CD4-positive, CD25-positive, alpha-beta regulatory T cell (primary cell): ENCODE results near the gene SRGAP2C. TPM values are rescaled to one million over a fixed set of nuclear protein-coding genes. Genes with fewer than 3 reads are reported as not detected.
"Not testable (repeated sequence)": the region's sequence is repeated elsewhere in the genome, so short reads cannot be mapped to it uniquely, and the experiment has no call there.

Experiments
- ATAC-seq, 2 donors: fragments of 150-1000 bp; cut with Tn5 transposase; one replicate each; pipeline ENCODE4 v1.10.0; 2021; ENCODE audit warnings: low read depth in 2 of 2, moderate number of reproducible peaks in 2 of 2, moderate library complexity in 1 of 2
- DNase-seq, 3 donors: peaks; one replicate each; pipeline versions ENCODE4 v3.0.0 to v3.0.0-alpha.2; 2012 to 2022; ENCODE audit warnings: mixed read lengths in 1 of 3
- H3K27ac ChIP-seq: one replicate; pipeline ENCODE4 v1.7.0; 2013; ENCODE audit warnings: mild to moderate bottlenecking, low read length; ENCODE audit not compliant: insufficient read depth, poor library complexity, severe bottlenecking
- H3K27me3 ChIP-seq: one replicate; pipeline ENCODE4 v1.7.0; 2013; ENCODE audit warnings: low read length; ENCODE audit not compliant: control insufficient read depth, insufficient read depth
- H3K36me3 ChIP-seq: one replicate; pipeline ENCODE4 v1.7.0; 2013; ENCODE audit warnings: mild to moderate bottlenecking, low read length, moderate library complexity; ENCODE audit not compliant: control insufficient read depth, insufficient read depth
- H3K4me1 ChIP-seq: 2 replicates; pipeline ENCODE4 v1.7.0; 2013; ENCODE audit warnings: mild to moderate bottlenecking, low read length; ENCODE audit not compliant: insufficient read depth, control insufficient read depth, poor library complexity, severe bottlenecking
- H3K4me3 ChIP-seq: one replicate; pipeline ENCODE4 v1.7.0; 2013; ENCODE audit warnings: low read depth, mild to moderate bottlenecking, low read length, moderate library complexity
- H3K9me3 ChIP-seq, 2 experiments: 1 replicate in 1 of 2; 2 replicates in 1 of 2; pipeline ENCODE4 v1.7.0; 2013; ENCODE audit warnings: low read length in 2 of 2, mild to moderate bottlenecking in 1 of 2, moderate library complexity in 1 of 2; ENCODE audit not compliant: control insufficient read depth in 2 of 2
- H3K27ac Mint-ChIP-seq, 3 donors: one replicate each; pipeline ENCODE4 v1.8.0; 2020 to 2022; ENCODE audit warnings: mild to moderate bottlenecking in 3 of 3, mixed read lengths in 3 of 3, moderate library complexity in 2 of 3
- H3K27me3 Mint-ChIP-seq: one replicate; pipeline ENCODE4 v1.8.0; 2022; ENCODE audit warnings: mild to moderate bottlenecking, mixed read lengths
- H3K36me3 Mint-ChIP-seq: one replicate; pipeline ENCODE4 v1.8.0; 2020; ENCODE audit warnings: mixed read lengths
- H3K4me1 Mint-ChIP-seq, 4 donors: one replicate each; pipeline ENCODE4 v1.8.0; 2020 to 2022; ENCODE audit warnings: mixed read lengths in 4 of 4, mild to moderate bottlenecking in 1 of 4
- H3K4me3 Mint-ChIP-seq, 4 donors: one replicate each; pipeline ENCODE4 v1.8.0; 2020 to 2022; ENCODE audit warnings: mild to moderate bottlenecking in 4 of 4, mixed read lengths in 4 of 4, moderate library complexity in 3 of 4
- H3K9me3 Mint-ChIP-seq, 7 donors: one replicate each; pipeline ENCODE4 v1.8.0; 2020 to 2022; ENCODE audit warnings: mixed read lengths in 7 of 7, mild to moderate bottlenecking in 3 of 7, moderate library complexity in 2 of 7
- polyA plus RNA-seq, 4 donors: library from polyadenylated mRNA; unstranded; fragments of 300-500 nt; fragmentation: Illumina TruSeq; gene quantifications; one replicate each; pipeline ENCODE4 v1.2.3, GENCODE V29; 2021
- total RNA-seq: library from RNA; stranded (reverse); gene quantifications from one replicate; pipeline ENCODE4 v1.2.3, GENCODE V29; 2022

The SRGAP2C gene
- total and polyA plus RNA-seq, 5 donors from 2014 or later: 2.5 to 31.7 (median 4.2) TPM

DNA sequence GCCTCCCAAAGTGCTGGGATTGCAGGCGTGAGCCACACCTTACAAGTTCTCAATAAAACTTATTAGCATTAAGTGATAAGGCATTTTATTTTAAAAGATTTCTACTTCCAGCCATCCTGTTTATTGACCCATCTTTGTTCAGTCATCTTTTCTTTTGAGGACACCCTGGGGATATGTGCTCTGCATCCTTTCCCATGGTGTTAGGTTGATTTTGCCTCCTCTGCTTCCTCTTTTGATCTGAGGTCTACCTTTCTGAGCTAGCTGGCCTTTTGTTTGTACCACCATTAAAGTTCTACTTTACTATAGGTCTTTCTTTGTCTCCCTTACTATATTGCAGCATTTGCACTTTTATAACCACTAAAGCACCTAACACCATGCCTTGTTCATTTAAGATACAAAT lies 136.9 kb downstream of the SRGAP2C start:
- H3K36me3 ChIP-seq, H3K27ac Mint-ChIP-seq, H3K4me1 Mint-ChIP-seq: not testable (repeated sequence)

GRCh38 chr1:121324726-121325125 lies 140.0 kb downstream of the SRGAP2C start:
- H3K36me3 ChIP-seq, ATAC-seq, H3K4me3 Mint-ChIP-seq, DNase-seq, H3K27me3 Mint-ChIP-seq, H3K9me3 Mint-ChIP-seq, H3K27ac ChIP-seq, H3K4me1 ChIP-seq, H3K4me1 Mint-ChIP-seq, H3K36me3 Mint-ChIP-seq, H3K4me3 ChIP-seq, H3K27ac Mint-ChIP-seq, H3K9me3 ChIP-seq, H3K27me3 ChIP-seq: not testable (repeated sequence)

More for the DNA sequence above, 136.9 kb downstream of the SRGAP2C start:
- not testable (repeated sequence) for H3K27me3 ChIP-seq, H3K27ac ChIP-seq, DNase-seq, H3K4me3 Mint-ChIP-seq, H3K9me3 ChIP-seq, H3K4me1 ChIP-seq, H3K27me3 Mint-ChIP-seq, H3K9me3 Mint-ChIP-seq, H3K4me3 ChIP-seq, ATAC-seq, H3K36me3 Mint-ChIP-seq

DNA sequence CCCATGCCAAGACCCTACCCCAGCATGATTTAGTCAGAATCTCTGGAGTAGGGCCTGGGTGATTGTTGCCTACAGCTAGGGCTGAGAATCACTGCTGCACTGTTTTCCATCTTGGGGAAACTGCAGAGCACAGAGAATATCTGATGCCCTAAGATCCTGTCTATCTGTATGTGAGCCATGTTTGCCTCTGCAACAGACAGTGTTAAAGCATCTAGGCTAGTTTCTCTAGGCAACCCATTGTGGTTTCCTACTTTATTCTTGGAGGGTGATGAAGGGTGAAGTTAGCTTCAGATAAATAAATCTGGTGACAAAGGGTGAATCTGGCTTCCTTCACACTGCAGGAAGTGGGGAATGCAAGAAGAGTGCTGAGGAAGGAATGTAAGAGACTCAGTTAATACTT lies 147.4 kb downstream of the SRGAP2C start:
- not testable (repeated sequence) for ATAC-seq, H3K27me3 Mint-ChIP-seq, DNase-seq, H3K4me3 ChIP-seq, H3K27ac Mint-ChIP-seq, H3K27me3 ChIP-seq, H3K9me3 Mint-ChIP-seq, H3K4me3 Mint-ChIP-seq, H3K36me3 Mint-ChIP-seq, H3K27ac ChIP-seq, H3K36me3 ChIP-seq, H3K4me1 Mint-ChIP-seq, H3K4me1 ChIP-seq, H3K9me3 ChIP-seq

- H3K27ac Mint-ChIP-seq, H3K27me3 Mint-ChIP-seq, H3K36me3 Mint-ChIP-seq, H3K4me1 ChIP-seq, H3K4me3 ChIP-seq, H3K9me3 Mint-ChIP-seq, H3K27me3 ChIP-seq, DNase-seq, ATAC-seq, H3K4me3 Mint-ChIP-seq, H3K4me1 Mint-ChIP-seq, H3K9me3 ChIP-seq, H3K27ac ChIP-seq, H3K36me3 ChIP-seq: not testable (repeated sequence)
These were observed 148.1 kb downstream of the SRGAP2C start for GRCh38 chr1:121332599-121333562.

DNA sequence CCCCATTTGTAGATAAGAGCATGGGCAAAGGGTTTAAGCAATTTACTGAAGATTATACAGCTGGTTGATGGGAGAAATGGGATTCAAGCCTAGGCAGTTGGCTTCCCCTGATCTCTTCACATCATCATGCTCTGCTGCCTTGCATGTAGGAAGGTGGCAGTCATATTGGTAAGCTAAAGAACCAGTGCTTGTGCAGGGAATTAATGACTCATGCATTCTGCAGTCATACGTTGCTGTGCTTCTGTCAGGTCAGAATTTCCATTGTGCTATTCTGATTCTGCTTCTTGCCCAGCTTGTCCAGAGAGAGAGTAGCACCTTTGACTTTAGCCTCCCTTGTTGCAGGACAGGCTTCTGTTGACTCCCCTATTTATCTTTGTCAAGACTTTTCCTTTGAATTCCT lies 153.2 kb downstream of the SRGAP2C start:
- H3K27ac Mint-ChIP-seq, H3K4me3 Mint-ChIP-seq, H3K36me3 ChIP-seq, H3K36me3 Mint-ChIP-seq, H3K4me3 ChIP-seq, H3K9me3 Mint-ChIP-seq, DNase-seq, H3K27ac ChIP-seq, H3K27me3 Mint-ChIP-seq, H3K4me1 Mint-ChIP-seq, ATAC-seq, H3K9me3 ChIP-seq, H3K4me1 ChIP-seq, H3K27me3 ChIP-seq: not testable (repeated sequence)

- not testable (repeated sequence) for H3K9me3 Mint-ChIP-seq, H3K4me1 ChIP-seq, H3K27me3 Mint-ChIP-seq, ATAC-seq, H3K27ac ChIP-seq, DNase-seq, H3K4me1 Mint-ChIP-seq, H3K4me3 ChIP-seq, H3K4me3 Mint-ChIP-seq, H3K9me3 ChIP-seq, H3K36me3 Mint-ChIP-seq, H3K27me3 ChIP-seq, H3K27ac Mint-ChIP-seq, H3K36me3 ChIP-seq
These were observed 154.8 kb downstream of the SRGAP2C start for GRCh38 chr1:121339611-121340010.

GRCh38 chr1:121343311-121343906 lies 158.6 kb downstream of the SRGAP2C start:
- H3K4me1 Mint-ChIP-seq, H3K4me1 ChIP-seq, H3K27me3 ChIP-seq, H3K27me3 Mint-ChIP-seq, H3K36me3 Mint-ChIP-seq, H3K9me3 ChIP-seq, H3K9me3 Mint-ChIP-seq, H3K27ac Mint-ChIP-seq, ATAC-seq, H3K36me3 ChIP-seq, H3K4me3 Mint-ChIP-seq, H3K27ac ChIP-seq, DNase-seq, H3K4me3 ChIP-seq: not testable (repeated sequence)

- H3K4me1 Mint-ChIP-seq, H3K9me3 ChIP-seq, H3K36me3 ChIP-seq, H3K27me3 ChIP-seq, H3K27ac Mint-ChIP-seq, ATAC-seq, H3K36me3 Mint-ChIP-seq, H3K4me1 ChIP-seq, H3K9me3 Mint-ChIP-seq, H3K4me3 Mint-ChIP-seq, DNase-seq, H3K27me3 Mint-ChIP-seq, H3K4me3 ChIP-seq, H3K27ac ChIP-seq: not testable (repeated sequence)
These were observed 159.6 kb downstream of the SRGAP2C start for GRCh38 chr1:121344355-121344754.
